Epithelial cell of proximal tubule (primary cell): Measurements from ENCODE around the gene BTN1A1. TPM values are rescaled to one million over a fixed set of nuclear protein-coding genes. Genes with fewer than 3 reads are reported as not detected.
A peak's percentile ranks its signal among the peaks of the same experiment; 100 is the strongest.

Source experiments
- DNase-seq: peaks from one replicate; pipeline ENCODE4 v3.0.0-alpha.2; 2011; ENCODE audit warnings: low read depth
- H3K4me3 ChIP-seq: 2 replicates; pipeline ENCODE4 v1.5.1; 2011; ENCODE audit warnings: low read depth, mild to moderate bottlenecking, low read length
- CTCF ChIP-seq: conservative IDR thresholded peaks from 2 replicates; pipeline ENCODE4 v1.5.1; 2012; ENCODE audit warnings: low read depth, mild to moderate bottlenecking, low read length
- total RNA-seq: library from RNA; depleted of rRNA; stranded (reverse); fragments of >200 nt; gene quantifications from 2 replicates; pipeline ENCODE4 v1.2.3, GENCODE V29; 2015

Gene BTN1A1
- total RNA-seq, 1 donor from 2014 or later: not detected

DNA sequence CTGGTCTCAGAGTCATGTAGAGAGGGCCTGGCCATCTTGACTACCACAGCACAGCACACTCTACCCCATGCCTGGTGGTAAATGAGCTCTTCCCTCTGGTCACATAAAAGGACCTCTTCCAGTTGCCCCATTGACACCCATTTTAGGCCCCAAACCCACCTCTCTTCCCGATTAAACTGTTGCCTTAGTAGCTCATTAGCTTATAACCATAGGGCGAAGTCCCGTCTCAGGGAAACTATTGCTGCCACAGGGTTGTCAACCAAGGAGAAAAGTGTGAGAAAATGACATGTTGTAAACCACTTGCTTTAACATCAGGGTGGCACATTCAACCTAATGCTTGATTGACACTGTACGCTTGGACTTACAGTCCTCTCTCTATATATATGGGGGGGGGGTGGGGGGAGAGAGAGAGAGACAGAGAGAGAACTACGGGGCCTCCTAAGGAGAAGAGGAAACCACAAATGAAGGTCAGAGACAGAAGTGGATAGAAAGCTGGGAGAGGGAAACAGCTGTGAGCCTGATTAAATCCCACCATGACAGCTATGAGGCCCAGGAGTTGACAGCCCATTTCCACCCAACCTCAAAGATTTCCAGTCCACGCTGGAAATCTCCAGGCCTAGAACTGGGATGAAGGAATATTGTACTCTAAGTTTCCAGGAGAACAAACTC is 14.9 kb upstream of the BTN1A1 start:
- no peak for TF ChIP-seq CTCF
- no peak for DNase-seq

GRCh38 chr6:26486358-26486757 is 13.7 kb upstream of the BTN1A1 start:
- no peak for TF ChIP-seq CTCF
- no peak for DNase-seq
- H3K4me3 ChIP-seq: no peak overlapping the region

More for the DNA sequence above, 14.9 kb upstream of the BTN1A1 start:
- no peak overlapping the region for H3K4me3 ChIP-seq

DNA sequence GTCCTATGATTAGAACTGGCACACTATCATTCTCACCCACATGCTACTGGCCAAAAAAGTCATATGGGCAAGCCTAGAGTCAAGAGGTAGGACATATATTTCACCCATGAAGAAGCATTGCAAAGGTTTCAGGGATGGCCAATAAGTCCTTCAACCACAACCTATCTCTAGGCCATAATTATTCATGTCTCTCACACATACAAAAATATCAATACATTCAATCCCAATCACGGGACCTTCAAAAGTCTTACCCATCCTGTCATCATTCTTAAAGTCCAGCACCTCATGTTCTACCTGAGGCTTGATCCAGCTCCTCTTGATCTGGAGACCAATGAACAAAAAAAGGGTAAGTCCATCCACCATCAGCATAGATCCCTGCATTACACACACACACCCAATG is 12.6 kb upstream of the BTN1A1 start:
- DNase-seq: no peak
- TF ChIP-seq CTCF: no peak
- H3K4me3 ChIP-seq: no peak overlapping the region

DNA sequence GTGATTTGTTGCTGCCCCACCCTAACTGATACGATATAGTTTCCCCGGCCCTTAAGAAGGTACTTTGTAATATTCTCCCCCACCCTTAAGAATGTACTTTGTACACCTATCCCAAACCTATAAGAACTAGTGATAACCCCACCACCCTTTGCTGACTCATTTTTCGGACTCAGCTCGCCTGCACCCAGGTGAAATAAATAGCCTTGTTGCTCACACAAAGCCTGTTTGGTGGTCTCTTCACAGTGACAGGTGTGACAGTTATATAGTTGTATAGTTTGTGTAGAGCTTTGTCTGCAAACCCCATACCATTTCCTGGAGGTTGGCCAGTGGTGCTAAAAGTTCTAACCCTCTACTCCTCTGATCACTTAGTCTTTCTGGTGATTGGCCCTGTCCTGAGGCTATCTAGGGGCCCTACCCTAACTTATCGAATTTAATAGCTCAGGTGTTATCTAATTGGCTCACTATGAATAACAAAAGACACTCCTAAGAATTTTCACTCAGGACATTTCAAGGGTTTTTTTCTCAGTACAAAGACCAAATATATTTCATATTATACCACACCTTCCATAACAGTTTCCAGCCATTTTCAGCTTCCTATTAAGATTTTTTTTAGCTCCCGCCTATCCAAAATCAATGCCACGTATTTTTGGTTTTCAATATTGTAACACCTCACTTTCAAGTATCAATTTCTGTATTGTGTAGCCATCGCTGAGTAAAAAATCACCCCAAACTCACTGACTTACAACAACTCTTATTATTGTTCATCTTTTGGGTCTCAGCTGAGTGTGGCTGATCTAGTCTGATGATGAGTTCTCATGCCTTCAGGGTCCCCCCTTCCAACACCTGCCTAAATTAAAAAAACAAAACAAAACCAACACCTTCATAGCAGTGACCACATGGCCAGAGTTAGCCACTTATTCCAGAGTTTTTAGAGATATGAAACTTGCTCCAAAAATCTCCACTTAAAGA is 9.8 kb upstream of the BTN1A1 start:
- no peak for DNase-seq
- no peak overlapping the region for H3K4me3 ChIP-seq
- no peak for TF ChIP-seq CTCF

GRCh38 chr6:26491604-26492003 is 8.5 kb upstream of the BTN1A1 start:
- no peak for DNase-seq
- TF ChIP-seq CTCF: no peak
- H3K4me3 ChIP-seq: no peak overlapping the region

DNA sequence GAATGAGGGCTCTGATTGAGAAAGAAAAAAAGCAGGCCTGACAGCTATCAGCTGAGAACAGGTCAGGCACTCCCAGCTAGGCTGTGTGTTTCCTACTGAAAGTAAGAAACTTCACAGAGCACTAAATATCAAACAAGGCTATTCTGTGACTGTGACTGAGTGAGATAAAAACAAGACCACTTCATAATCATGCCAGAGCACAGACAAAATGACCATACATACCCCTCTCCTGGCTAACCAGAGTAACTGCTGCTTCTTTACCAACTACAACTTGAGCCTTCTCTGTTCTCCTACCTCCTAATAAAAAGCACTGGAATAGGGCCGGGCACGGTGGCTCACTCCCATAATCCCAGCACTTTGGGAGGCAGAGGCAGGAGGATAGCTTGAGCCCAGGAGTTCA is 6.8 kb upstream of the BTN1A1 start:
- H3K4me3 ChIP-seq: no peak overlapping the region
- DNase-seq: no peak
- TF ChIP-seq CTCF: peak; percentile 32
